Stimulated activated naive CD8-positive, alpha-beta T cell treated with anti-CD3 and anti-CD28 coated beads, Interleukin-15, Interleukin-2, amounts not matched to agents 100 ng/mL and 50 ng/mL, for 24 hours (primary cell): ENCODE data around the gene FKBP2.

Source experiments
- H3K27ac Mint-ChIP-seq: one replicate; pipeline ENCODE4 v1.8.0; 2021; ENCODE audit warnings: mild to moderate bottlenecking, mixed read lengths
- H3K27me3 Mint-ChIP-seq: one replicate; pipeline ENCODE4 v1.8.0; 2021; ENCODE audit warnings: mixed read lengths
- H3K36me3 Mint-ChIP-seq: one replicate; pipeline ENCODE4 v1.8.0; 2021; ENCODE audit warnings: low read depth, mixed read lengths
- H3K4me1 Mint-ChIP-seq: one replicate; pipeline ENCODE4 v1.8.0; 2021; ENCODE audit warnings: low read depth, mixed read lengths
- H3K4me3 Mint-ChIP-seq: one replicate; pipeline ENCODE4 v1.8.0; 2021; ENCODE audit warnings: mild to moderate bottlenecking, mixed read lengths
- H3K9me3 Mint-ChIP-seq: one replicate; pipeline ENCODE4 v1.8.0; 2021; ENCODE audit warnings: mixed read lengths

FKBP2 gene

GRCh38 chr11:64225608-64226506 is 15.0 kb upstream of the FKBP2 start, which contains the start of the genes NUDT22 and TRPT1:
NUDT22 (plus strand) TSS chr11:64226274; CDS start chr11:64226653, 379 bp downstream.
TRPT1 (minus strand) TSS chr11:64226186; CDS start chr11:64225860, 326 bp downstream.
- H3K27me3 Mint-ChIP-seq = no peaks in the 10 kb centered on the region
- H3K4me3 Mint-ChIP-seq = peak within 1 kb of the TSS; percentile 87
- peaks cover 5% of the 10 kb centered on the region for H3K36me3 Mint-ChIP-seq
- no peaks in the 10 kb centered on the region for H3K9me3 Mint-ChIP-seq
- H3K4me1 Mint-ChIP-seq = peaks cover 39% of the 10 kb centered on the region
- peak within 1 kb of the TSS; percentile 81 for H3K27ac Mint-ChIP-seq

GRCh38 chr11:64226507-64227051 is 14.3 kb upstream of the FKBP2 start:
- peaks cover 5% of the 10 kb centered on the region for H3K36me3 Mint-ChIP-seq

DNA sequence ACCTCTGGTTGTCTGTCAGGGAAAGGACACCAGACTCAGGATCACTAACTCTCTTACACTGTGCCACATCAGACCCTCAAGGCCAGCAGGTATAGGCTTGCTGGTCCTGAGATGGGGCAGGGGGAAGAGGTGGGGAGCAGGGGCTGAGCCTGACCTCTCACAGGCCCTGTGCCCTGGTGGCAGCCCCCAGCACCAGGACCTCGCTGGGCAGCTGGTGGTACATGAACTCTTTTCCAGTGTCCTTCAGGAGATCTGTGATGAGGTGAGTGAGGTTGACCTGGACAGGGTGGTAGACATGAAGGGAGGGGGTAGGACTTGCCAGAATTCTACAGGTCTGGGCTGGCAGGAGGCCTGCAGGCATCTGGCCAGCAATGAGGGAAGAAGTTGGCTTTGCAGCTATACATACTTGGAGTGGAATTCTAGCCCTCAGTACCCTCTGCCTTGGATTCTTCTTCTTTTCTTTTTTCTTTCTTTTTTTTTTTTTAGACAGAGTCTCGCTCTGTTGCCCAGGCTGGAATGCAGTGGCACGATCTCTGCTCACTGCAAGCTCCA is 13.4 kb upstream of the FKBP2 start:
- Mint-ChIP-seq H3K4me3 (peak overlapping the region; percentile 87), H3K4me1 (peaks cover 51% of the 10 kb centered on the region), H3K27me3 (no peaks in the 10 kb centered on the region), H3K27ac (peak overlapping the region; percentile 77), H3K36me3 (peaks cover 5% of the 10 kb centered on the region), H3K9me3 (no peaks in the 10 kb centered on the region)

More at GRCh38 chr11:64226507-64227051, 14.3 kb upstream of the FKBP2 start:
- no peaks in the 10 kb centered on the region for H3K27me3 Mint-ChIP-seq
- peaks cover 44% of the 10 kb centered on the region for H3K4me1 Mint-ChIP-seq
- peak overlapping the region; percentile 77 for H3K27ac Mint-ChIP-seq
- peak overlapping the region; percentile 87 for H3K4me3 Mint-ChIP-seq
- H3K9me3 Mint-ChIP-seq = no peaks in the 10 kb centered on the region

GRCh38 chr11:64229090-64229743 is 11.7 kb upstream of the FKBP2 start:
- peak overlapping the region; percentile 85 for H3K27ac Mint-ChIP-seq
- H3K27me3 Mint-ChIP-seq = no peaks in the 10 kb centered on the region
- no peaks in the 10 kb centered on the region for H3K9me3 Mint-ChIP-seq
- peaks cover 60% of the 10 kb centered on the region for H3K4me1 Mint-ChIP-seq
- no peaks in the 10 kb centered on the region for H3K36me3 Mint-ChIP-seq
- H3K4me3 Mint-ChIP-seq = peak overlapping the region; percentile 86

- H3K36me3 Mint-ChIP-seq = no peaks in the 10 kb centered on the region
- no peaks in the 10 kb centered on the region for H3K27me3 Mint-ChIP-seq
- peaks cover 60% of the 10 kb centered on the region for H3K4me1 Mint-ChIP-seq
- no peaks in the 10 kb centered on the region for H3K9me3 Mint-ChIP-seq
- H3K27ac Mint-ChIP-seq = peak overlapping the region; percentile 85
- peak overlapping the region; percentile 86 for H3K4me3 Mint-ChIP-seq
These were observed 11.1 kb upstream of the FKBP2 start for GRCh38 chr11:64229744-64230170.

DNA sequence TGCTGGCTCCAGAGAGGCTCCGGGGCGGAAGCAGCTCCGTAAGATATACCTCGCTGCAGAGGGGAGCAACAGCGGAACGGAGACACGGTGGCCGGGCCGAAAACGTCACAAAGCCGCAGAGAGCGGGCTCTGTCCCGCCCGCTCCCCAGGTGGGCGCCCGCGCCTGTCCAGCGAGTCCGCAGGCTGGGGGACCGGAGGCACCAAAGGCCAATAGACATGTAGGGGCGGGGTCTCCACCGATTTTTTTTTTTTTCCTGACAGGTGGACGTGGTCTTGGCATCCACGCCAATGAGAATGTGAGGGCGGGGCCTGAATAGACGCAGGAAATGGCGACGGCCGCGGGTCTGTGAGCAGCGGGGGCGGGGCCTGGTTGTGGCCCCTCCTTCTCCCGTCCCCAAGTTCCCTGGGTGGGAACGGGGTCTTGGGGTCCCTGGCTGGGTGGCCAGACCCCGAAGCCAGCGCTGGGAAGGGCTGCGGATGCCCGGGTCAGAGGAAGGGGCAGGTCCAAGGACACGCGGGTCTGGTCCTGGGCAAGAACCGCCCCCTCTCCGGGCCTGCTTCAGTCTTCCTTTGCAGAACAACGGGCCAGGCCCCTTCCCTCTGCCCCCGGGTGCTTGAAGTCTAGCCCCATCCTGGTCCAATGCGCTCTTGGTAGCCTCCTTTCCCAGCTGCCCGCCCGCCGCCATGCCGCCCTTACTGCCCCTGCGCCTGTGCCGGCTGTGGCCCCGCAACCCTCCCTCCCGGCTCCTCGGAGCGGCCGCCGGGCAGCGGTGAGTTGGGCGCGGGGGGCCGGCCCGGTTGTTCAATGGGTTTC is 10.5 kb upstream of the FKBP2 start, which contains the start of gene DNAJC4:
Gene DNAJC4, plus strand, starts transcription at position 378 of the 814 bp plus-strand sequence. Its CDS starts 307 bp downstream, at position 685.
- no peaks in the 10 kb centered on the region for H3K27me3 Mint-ChIP-seq
- H3K4me1 Mint-ChIP-seq = peaks cover 58% of the 10 kb centered on the region
- no peaks in the 10 kb centered on the region for H3K36me3 Mint-ChIP-seq
- H3K9me3 Mint-ChIP-seq = no peaks in the 10 kb centered on the region
- H3K4me3 Mint-ChIP-seq = peak within 1 kb of the TSS; percentile 86
- peak within 1 kb of the TSS; percentile 85 for H3K27ac Mint-ChIP-seq

DNA sequence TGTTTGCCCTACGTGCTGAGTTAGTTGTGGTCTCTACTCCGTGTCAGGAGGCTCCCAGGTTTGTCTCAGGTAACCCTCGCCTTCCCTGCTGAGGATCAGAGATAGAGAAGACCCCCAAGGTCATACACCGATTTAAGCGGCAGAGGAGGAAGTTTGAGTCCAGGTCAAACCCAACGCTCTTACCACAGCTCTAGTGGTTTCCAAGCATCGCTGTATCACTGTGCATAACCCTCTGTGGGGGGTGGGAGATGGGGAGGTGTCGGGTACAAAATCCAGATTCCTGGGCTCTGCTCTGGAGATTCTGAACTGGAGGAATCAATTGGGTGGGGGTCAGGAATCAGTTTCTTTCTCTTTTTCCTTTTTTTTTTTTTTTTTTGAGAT is 9.9 kb upstream of the FKBP2 start:
- Mint-ChIP-seq H3K27me3 (no peaks in the 10 kb centered on the region), H3K9me3 (no peaks in the 10 kb centered on the region), H3K4me1 (peaks cover 59% of the 10 kb centered on the region), H3K4me3 (peak overlapping the region; percentile 86), H3K36me3 (no peaks in the 10 kb centered on the region), H3K27ac (peak overlapping the region; percentile 85)

DNA sequence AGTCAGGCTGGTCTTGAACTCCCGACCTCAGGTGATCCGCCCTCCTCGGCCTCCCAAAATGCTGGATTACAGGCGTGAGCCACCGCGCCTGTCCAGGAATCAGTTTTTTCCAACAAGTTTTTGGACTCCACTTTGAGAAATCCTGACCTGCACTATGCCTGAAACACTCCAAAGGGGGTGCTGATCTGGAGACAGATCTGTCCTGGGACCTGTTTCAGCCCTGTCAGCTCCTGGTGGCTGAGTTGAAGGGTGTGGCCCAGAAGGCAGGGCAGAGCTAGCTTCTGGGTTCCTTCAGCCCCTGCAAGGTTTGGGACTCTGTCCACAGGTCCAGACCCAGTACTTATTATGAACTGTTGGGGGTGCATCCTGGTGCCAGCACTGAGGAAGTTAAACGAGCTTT is 9.3 kb upstream of the FKBP2 start:
- Mint-ChIP-seq H3K36me3 (no peaks in the 10 kb centered on the region), H3K9me3 (no peaks in the 10 kb centered on the region), H3K27ac (peak overlapping the region; percentile 21), H3K4me1 (peaks cover 59% of the 10 kb centered on the region), H3K27me3 (no peaks in the 10 kb centered on the region), H3K4me3 (peak overlapping the region; percentile 86)

DNA sequence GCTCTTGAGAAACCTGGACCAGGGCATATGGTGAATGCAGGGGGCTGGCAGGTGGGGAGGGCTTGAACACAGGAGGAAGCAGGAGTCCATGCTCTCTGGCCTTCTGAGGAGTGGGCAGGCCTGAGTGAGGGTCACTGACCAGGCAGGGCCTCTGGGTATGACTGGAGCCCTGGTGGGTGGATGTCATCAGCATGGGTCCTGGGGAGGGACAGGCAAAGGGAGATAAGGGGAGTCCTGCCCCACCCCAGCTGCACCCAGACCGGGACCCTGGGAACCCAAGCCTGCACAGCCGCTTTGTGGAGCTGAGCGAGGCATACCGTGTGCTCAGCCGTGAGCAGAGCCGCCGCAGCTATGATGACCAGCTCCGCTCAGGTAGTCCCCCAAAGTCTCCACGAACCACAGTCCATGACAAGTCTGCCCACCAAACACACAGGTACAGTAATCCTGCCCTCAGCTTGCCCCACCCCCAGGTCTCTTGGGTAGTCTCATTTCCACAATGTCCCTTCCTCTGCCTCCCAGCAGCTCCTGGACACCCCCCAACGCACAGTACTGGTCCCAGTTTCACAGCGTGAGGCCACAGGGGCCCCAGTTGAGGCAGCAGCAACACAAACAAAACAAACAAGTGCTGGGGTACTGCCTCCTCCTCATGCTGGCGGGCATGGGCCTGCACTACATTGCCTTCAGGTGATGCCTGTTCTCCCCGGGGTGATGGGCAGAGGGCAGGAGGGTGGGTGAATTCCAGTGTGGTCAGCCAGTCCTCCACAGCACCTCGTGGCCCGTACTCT is 8.5 kb upstream of the FKBP2 start:
- Mint-ChIP-seq H3K4me1 (peaks cover 56% of the 10 kb centered on the region), H3K27me3 (no peaks in the 10 kb centered on the region), H3K27ac (no peak overlapping the region), H3K9me3 (no peaks in the 10 kb centered on the region), H3K4me3 (peak overlapping the region; percentile 86), H3K36me3 (no peaks in the 10 kb centered on the region)

DNA sequence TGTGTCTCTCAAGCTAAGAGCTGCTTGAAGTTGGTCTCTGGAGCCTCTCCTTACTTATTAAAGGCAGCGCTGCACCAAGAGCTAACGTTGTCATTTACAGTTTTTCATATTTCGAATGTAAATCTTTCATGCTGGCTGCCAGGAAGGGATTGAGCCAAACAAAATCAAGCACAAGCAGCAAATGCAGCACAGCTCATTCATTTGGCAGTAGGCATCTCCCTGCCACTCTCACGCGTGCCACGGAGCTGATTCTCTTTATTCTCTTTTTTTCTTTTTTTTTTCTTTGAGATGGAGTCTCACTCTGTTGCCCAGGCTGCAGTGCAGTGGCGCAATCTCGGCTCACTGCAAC is 8.0 kb upstream of the FKBP2 start:
- H3K36me3 Mint-ChIP-seq = no peaks in the 10 kb centered on the region
- peak overlapping the region; percentile 38 for H3K4me3 Mint-ChIP-seq
- H3K27me3 Mint-ChIP-seq = no peaks in the 10 kb centered on the region
- H3K9me3 Mint-ChIP-seq = no peaks in the 10 kb centered on the region
- H3K4me1 Mint-ChIP-seq = peaks cover 50% of the 10 kb centered on the region
- H3K27ac Mint-ChIP-seq = no peak overlapping the region

DNA sequence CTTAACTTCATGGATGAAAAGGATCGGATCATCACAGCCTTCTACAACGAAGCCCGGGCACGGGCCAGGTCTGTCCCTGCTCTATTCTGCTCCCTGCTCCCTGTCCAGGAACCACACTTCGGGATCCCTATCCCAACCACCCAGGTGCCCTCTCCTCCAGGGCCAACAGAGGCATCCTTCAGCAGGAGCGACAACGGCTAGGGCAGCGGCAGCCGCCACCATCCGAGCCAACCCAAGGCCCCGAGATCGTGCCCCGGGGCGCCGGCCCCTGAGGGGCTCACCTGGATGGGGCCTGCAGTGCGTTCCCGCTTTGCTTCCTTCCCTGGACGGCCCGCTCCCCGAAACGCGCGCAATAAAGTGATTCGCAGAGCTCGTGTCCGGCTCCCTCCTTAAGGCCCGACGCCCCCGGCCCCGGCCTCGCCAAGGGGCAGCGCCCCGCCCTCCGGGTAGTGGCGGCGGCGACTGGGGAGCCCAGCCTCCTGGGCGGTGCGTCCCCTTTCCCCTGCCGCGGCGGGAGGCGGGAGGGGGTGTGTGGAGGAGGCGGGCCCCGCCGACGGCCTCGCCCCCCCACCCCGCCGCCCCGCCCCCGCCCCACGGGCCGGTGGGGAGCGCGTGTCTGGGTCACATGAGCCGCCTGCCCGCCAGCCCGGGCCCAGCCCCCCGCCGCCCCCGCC is 6.8 kb upstream of the FKBP2 start, which contains the start of gene VEGFB:
Gene VEGFB, plus strand, starts transcription at position 672 of the 674 bp plus-strand sequence. CDS start 250 bp downstream, outside the sequence.
- H3K36me3 Mint-ChIP-seq = no peaks in the 10 kb centered on the region
- peaks cover 43% of the 10 kb centered on the region for H3K4me1 Mint-ChIP-seq
- no peaks in the 10 kb centered on the region for H3K9me3 Mint-ChIP-seq
- H3K27ac Mint-ChIP-seq = peak within 1 kb of the TSS; percentile 84
- H3K27me3 Mint-ChIP-seq = no peaks in the 10 kb centered on the region
- H3K4me3 Mint-ChIP-seq = peak within 1 kb of the TSS; percentile 87

DNA sequence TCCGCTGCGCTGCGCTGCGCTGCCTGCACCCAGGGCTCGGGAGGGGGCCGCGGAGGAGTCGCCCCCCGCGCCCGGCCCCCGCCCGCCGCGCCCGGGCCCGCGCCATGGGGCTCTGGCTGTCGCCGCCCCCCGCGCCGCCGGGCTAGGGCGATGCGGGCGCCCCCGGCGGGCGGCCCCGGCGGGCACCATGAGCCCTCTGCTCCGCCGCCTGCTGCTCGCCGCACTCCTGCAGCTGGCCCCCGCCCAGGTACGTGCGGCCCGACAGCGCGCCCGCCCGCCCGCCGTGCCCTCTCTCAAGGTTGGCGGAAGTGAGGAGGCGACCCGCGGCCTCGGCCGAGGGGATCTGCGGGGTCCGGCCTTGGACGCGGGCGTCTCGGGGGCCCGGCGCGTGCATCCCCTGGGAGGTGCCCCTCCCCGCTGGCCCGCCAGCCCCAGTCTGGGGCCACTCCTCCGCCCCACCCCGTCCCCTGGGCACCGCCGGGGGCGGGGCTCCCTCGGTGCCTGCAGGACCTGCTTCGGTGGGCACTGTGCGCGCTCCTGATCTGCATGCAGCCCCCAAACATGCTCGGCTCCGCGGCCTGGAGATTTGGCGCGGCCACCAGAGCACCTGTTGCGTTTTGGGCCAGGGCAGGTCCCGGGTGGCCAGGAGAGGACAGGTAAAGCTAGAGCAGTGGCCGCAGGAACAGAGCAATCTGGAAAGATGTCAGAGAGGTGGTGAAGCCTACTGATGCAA is 6.1 kb upstream of the FKBP2 start:
- H3K27ac Mint-ChIP-seq = peak overlapping the region; percentile 84
- H3K27me3 Mint-ChIP-seq = no peaks in the 10 kb centered on the region
- no peaks in the 10 kb centered on the region for H3K9me3 Mint-ChIP-seq
- H3K4me1 Mint-ChIP-seq = peaks cover 41% of the 10 kb centered on the region
- H3K36me3 Mint-ChIP-seq = no peaks in the 10 kb centered on the region
- H3K4me3 Mint-ChIP-seq = peak overlapping the region; percentile 87
